Transverse colon (tissue), 4 donors: ENCODE results near the gene CCNO. TPM values are rescaled to one million over a fixed set of nuclear protein-coding genes. Genes with fewer than 3 reads are reported as not detected.

ENCODE experiments used
- DNase-seq: peaks from one replicate; pipeline ENCODE4 v3.0.0-alpha.2; 2019
- H3K27ac ChIP-seq, 4 donors: fragments of 200-600 bp; sonication (generic); 2 replicates each; pipeline ENCODE4 v1.5.1; 2016 to 2018; ENCODE audit warnings: inconsistent platforms in 4 of 4
- H3K27me3 ChIP-seq: fragments of 200-600 bp; sonication (generic); 2 replicates; pipeline ENCODE4 v1.5.1; 2017; ENCODE audit warnings: inconsistent platforms
- H3K36me3 ChIP-seq, 4 donors: fragments of 200-600 bp; sonication (generic); 2 replicates each; pipeline ENCODE4 v1.5.1; 2017 to 2019; ENCODE audit warnings: inconsistent platforms in 4 of 4
- H3K4me1 ChIP-seq, 4 donors: fragments of 200-600 bp; sonication (generic); 2 replicates each; pipeline ENCODE4 v1.5.1; 2017 to 2020; ENCODE audit warnings: inconsistent platforms in 4 of 4
- H3K4me3 ChIP-seq, 4 donors: fragments of 200-600 bp; sonication (generic); 1 replicate in 1 of 4; 2 replicates in 3 of 4; pipeline versions ENCODE4 v1.5.1 to v1.6.1; 2017 to 2019; ENCODE audit warnings: inconsistent platforms in 4 of 4
- H3K9me3 ChIP-seq, 2 donors: fragments of 200-600 bp; sonication (generic); 2 replicates each; pipeline ENCODE4 v1.5.1; 2017 to 2019; ENCODE audit warnings: inconsistent platforms in 2 of 2
- POLR2A ChIP-seq: fragments of 450-650 bp; IDR thresholded peaks from one replicate; pipeline ENCODE4 v1.6.1; 2016; ENCODE audit warnings: antibody characterized with exemption, mild to moderate bottlenecking, moderate library complexity
- WGBS, 2 donors: methylation state at CpG; one replicate each; pipeline ENCODE4 v1.1.5; 2018; ENCODE audit warnings: low coverage in 1 of 2; 5-methylcytosine and 5-hydroxymethylcytosine counted together
- in situ Hi-C, 4 donors: fragments of 200-750 bp; cut with MboI; loops; one replicate each; pipeline versions ENCODE4 v1.15.0 to v1.15.1; 2017; ENCODE audit warnings: low sequenced_read_pairs in 3 of 4, low pct_ligation_motif_present in 1 of 4, low pct_unique_long_range_greater_than_20kb in 1 of 4
- intact Hi-C: fragments of 100-400 bp; cut with DNase I; formaldehyde crosslinking; loops from one replicate; pipeline ENCODE4 v1.15.1; 2023; ENCODE audit warnings: low total_unique reads
- total RNA-seq, 4 donors: library from RNA; depleted of rRNA; stranded (reverse); fragments of >200 nt; gene quantifications; one replicate each; pipeline ENCODE4 v1.1.0, GENCODE V29; 2016
- TF ChIP-seq, protein P1 (sequence below), 5 experiments: fragments of 200-600 bp in 3 of 5; fragments of 450-650 bp in 2 of 5; sonication (generic) in 3 of 5; IDR thresholded peaks; 1 replicate in 2 of 5; 2 replicates in 3 of 5; pipeline ENCODE4 v1.5.1; 2016 to 2017; ENCODE audit warnings: antibody characterized with exemption in 5 of 5, inconsistent platforms in 3 of 5, mild to moderate bottlenecking in 2 of 5, moderate library complexity in 1 of 5

CCNO gene
- total RNA-seq, 4 donors from 2014 or later = 0.80 to 6.0 (median 2.8) TPM

DNA sequence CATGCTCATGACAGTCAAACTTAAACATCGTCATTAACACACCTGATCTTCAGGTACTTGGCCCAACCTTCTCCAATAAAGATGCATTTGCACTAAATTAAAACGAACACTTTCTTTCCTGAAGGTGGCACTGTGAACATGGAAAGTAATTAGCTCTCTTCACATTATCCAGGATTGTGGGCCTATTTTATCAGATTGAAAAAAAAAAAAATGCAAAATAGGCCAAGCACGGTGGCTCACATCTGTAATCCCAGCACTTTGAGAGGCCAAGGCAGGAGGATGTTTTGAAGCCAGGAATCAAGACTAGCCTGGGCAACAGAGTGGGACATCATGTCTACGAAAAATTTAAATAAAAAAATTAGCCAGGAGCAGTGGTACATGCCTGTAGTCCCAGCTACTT is 46.0 kb downstream of the CCNO start:
- no peaks in the 10 kb centered on the region for H3K9me3 ChIP-seq
- DNase-seq = no peak
- H3K27ac ChIP-seq = no peak overlapping the region
- 39 to 44% methylated on average over 4 of the region's 4 CpGs for WGBS, 2 donors
- in situ Hi-C loops (no loop called here), intact Hi-C loops (no loop called here)
- no peak overlapping the region for H3K4me3 ChIP-seq
- no peaks in the 10 kb centered on the region for H3K36me3 ChIP-seq
- H3K4me1 ChIP-seq = no peaks in the 10 kb centered on the region
- TF ChIP-seq, protein P1, sequence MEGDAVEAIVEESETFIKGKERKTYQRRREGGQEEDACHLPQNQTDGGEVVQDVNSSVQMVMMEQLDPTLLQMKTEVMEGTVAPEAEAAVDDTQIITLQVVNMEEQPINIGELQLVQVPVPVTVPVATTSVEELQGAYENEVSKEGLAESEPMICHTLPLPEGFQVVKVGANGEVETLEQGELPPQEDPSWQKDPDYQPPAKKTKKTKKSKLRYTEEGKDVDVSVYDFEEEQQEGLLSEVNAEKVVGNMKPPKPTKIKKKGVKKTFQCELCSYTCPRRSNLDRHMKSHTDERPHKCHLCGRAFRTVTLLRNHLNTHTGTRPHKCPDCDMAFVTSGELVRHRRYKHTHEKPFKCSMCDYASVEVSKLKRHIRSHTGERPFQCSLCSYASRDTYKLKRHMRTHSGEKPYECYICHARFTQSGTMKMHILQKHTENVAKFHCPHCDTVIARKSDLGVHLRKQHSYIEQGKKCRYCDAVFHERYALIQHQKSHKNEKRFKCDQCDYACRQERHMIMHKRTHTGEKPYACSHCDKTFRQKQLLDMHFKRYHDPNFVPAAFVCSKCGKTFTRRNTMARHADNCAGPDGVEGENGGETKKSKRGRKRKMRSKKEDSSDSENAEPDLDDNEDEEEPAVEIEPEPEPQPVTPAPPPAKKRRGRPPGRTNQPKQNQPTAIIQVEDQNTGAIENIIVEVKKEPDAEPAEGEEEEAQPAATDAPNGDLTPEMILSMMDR (IDR thresholded peaks at IDR 0.05) = peak in 3 of 5 experiments; percentile 24 to 35 (median 28)
- TF ChIP-seq POLR2A = no peak
- H3K27me3 ChIP-seq = peaks cover 95% of the 10 kb centered on the region

Other genes with a start within 250 kb of the CCNO start
- not detected for gene ESM1, start 248.0 kb downstream of the CCNO start, total RNA-seq
- 1 to 10 TPM in 3 of 4 donors, not detected in 1; 1.5 to 9.0 (median 2.1) TPM for gene GZMK, start 209.4 kb downstream of the CCNO start, total RNA-seq
- gene GZMA, start 131.0 kb downstream of the CCNO start, total RNA-seq = 1 to 10 TPM in 2 of 4 donors, not detected in 2; 7.6 to 8.3 TPM
- gene GPX8, start 73.4 kb downstream of the CCNO start, total RNA-seq = 1 to 10 TPM in 3 of 4 donors, not detected in 1; 2.7 to 4.0 (median 3.5) TPM
- not detected for gene CDC20B, start 60.4 kb downstream of the CCNO start, total RNA-seq
- under 1 TPM in 1 of 4 donors, not detected in 3; 0.95 TPM for gene MCIDAS, start 6.3 kb downstream of the CCNO start, total RNA-seq
- 10 to 100 TPM in 3 of 4 donors, 1 to 10 TPM in 1; 9.4 to 33.0 (median 17.6) TPM for gene DHX29, start 74.1 kb upstream of the CCNO start, total RNA-seq
- 10 to 100 TPM; 29.5 to 85.9 (median 65.5) TPM for gene MTREX, start 74.4 kb upstream of the CCNO start, total RNA-seq